Gastroesophageal sphincter (tissue), 4 donors: ENCODE measurements around the gene CDH6. TPM values are rescaled to one million over a fixed set of nuclear protein-coding genes. Genes with fewer than 3 reads are reported as not detected.

Experiments used
- ATAC-seq: fragments of 150-250 bp; one replicate; pipeline ENCODE4 v1.9.1; 2016; ENCODE audit warnings: mild to moderate bottlenecking, moderate library complexity
- H3K27ac ChIP-seq, 4 donors: fragments of 200-600 bp; sonication (generic) in 3 of 4; 1 replicate in 3 of 4; 2 replicates in 1 of 4; pipeline ENCODE4 v1.5.1; 2016 to 2019
- H3K27me3 ChIP-seq: fragments of 200-600 bp; sonication (generic); one replicate; pipeline ENCODE4 v1.5.1; 2019
- H3K36me3 ChIP-seq, 2 donors: fragments of 200-600 bp; sonication (generic); one replicate each; pipeline ENCODE4 v1.5.1; 2019; ENCODE audit warnings: control low read depth in 1 of 2
- H3K4me1 ChIP-seq, 3 donors: fragments of 200-600 bp; sonication (generic); 1 replicate in 2 of 3; 2 replicates in 1 of 3; pipeline ENCODE4 v1.5.1; 2016 to 2019; ENCODE audit warnings: control low read depth in 2 of 3
- H3K4me3 ChIP-seq, 2 donors: fragments of 200-600 bp; sonication (generic); one replicate each; pipeline ENCODE4 v1.5.1; 2019; ENCODE audit warnings: mild to moderate bottlenecking in 1 of 2, moderate library complexity in 1 of 2
- H3K9me3 ChIP-seq, 3 donors: fragments of 200-600 bp; sonication (generic); one replicate each; pipeline ENCODE4 v1.5.1; 2017 to 2019; ENCODE audit warnings: control low read depth in 2 of 3
- EP300 ChIP-seq: sonication (generic); formaldehyde crosslinking; IDR thresholded peaks from one replicate; pipeline ENCODE4 v1.6.1; 2017; ENCODE audit warnings: antibody characterized with exemption, mild to moderate bottlenecking
- POLR2A ChIP-seq, 2 donors: fragments of 450-650 bp; IDR thresholded peaks; one replicate each; pipeline ENCODE4 v1.6.1; 2017; ENCODE audit warnings: antibody characterized with exemption in 2 of 2, mild to moderate bottlenecking in 2 of 2, moderate library complexity in 1 of 2
- POLR2AphosphoS5 ChIP-seq: sonication (generic); formaldehyde crosslinking; IDR thresholded peaks from one replicate; pipeline ENCODE4 v1.6.1; 2017; ENCODE audit warnings: antibody characterized with exemption
- WGBS, 2 donors: methylation state at CpG; one replicate each; pipeline ENCODE4 v1.1.5; 2018; ENCODE audit warnings: low coverage in 1 of 2; 5-methylcytosine and 5-hydroxymethylcytosine counted together
- total RNA-seq, 4 donors: library from RNA; depleted of rRNA; stranded (reverse); fragments of >200 nt; gene quantifications; one replicate each; pipeline ENCODE4 v1.1.0, GENCODE V29; 2016
- TF ChIP-seq, protein P1 (sequence below), 4 experiments: fragments of 200-600 bp in 2 of 4; fragments of 450-650 bp in 2 of 4; sonication (generic) in 1 of 4; IDR thresholded peaks; one replicate each; pipeline ENCODE4 v1.5.1; 2017 to 2019; ENCODE audit warnings: antibody characterized with exemption in 4 of 4, mild to moderate bottlenecking in 2 of 4, moderate library complexity in 2 of 4

CDH6 gene
- total RNA-seq, 4 donors from 2014 or later = 5.5 to 10.9 (median 8.4) TPM

DNA sequence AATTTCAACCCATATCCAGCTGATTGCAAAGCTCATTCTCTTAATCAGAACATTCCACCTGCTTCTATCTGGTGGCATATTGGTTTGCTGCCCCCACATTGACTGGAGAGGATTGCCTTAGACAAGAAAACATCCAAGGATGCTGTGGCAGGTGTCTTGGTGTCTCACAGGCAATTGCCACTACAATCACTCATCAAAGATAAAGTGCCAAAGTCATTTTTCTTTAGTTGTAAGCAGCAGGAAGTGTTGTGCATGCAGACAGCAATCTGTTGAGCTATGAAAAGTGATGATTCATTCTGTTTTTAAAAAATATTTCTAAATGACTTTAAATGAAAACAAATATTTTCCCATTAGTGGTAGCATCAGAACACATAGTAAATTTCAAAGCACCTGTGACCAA lies 53.9 kb downstream of the CDH6 start:
- no peaks in the 10 kb centered on the region for H3K4me1 ChIP-seq
- no peaks in the 10 kb centered on the region for H3K27me3 ChIP-seq
- TF ChIP-seq POLR2AphosphoS5 = no peak
- TF ChIP-seq EP300 = no peak
- TF ChIP-seq, protein P1, sequence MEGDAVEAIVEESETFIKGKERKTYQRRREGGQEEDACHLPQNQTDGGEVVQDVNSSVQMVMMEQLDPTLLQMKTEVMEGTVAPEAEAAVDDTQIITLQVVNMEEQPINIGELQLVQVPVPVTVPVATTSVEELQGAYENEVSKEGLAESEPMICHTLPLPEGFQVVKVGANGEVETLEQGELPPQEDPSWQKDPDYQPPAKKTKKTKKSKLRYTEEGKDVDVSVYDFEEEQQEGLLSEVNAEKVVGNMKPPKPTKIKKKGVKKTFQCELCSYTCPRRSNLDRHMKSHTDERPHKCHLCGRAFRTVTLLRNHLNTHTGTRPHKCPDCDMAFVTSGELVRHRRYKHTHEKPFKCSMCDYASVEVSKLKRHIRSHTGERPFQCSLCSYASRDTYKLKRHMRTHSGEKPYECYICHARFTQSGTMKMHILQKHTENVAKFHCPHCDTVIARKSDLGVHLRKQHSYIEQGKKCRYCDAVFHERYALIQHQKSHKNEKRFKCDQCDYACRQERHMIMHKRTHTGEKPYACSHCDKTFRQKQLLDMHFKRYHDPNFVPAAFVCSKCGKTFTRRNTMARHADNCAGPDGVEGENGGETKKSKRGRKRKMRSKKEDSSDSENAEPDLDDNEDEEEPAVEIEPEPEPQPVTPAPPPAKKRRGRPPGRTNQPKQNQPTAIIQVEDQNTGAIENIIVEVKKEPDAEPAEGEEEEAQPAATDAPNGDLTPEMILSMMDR (IDR thresholded peaks at IDR 0.05) = no peak
- no peak for TF ChIP-seq POLR2A (IDR thresholded peaks at IDR 0.05)
- H3K27ac ChIP-seq = no peak overlapping the region
- no peaks in the 10 kb centered on the region for H3K9me3 ChIP-seq
- ATAC-seq = no peak
- no peak overlapping the region for H3K4me3 ChIP-seq
- H3K36me3 ChIP-seq = no peaks in the 10 kb centered on the region

DNA sequence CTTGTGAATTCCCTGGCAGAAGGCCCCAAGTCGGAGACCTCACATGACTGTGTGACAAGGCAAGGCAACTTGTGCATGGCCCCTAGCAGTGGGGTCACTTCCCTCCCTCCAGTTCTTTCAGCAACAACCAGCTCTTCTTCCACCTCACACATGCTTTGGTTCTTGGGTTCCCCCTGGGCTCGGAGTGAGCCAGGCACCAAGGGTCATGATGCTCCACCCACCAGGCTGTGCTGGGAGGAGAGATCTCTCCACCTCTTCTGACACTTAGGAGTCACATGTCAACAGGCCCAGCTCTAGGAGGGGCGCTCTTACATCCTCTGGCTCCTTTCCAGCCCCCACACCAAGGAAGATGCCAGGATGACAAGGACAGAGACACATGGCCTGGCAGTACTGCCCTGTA lies 56.7 kb downstream of the CDH6 start:
- TF ChIP-seq, protein P1 (IDR thresholded peaks at IDR 0.05) = no peak
- TF ChIP-seq POLR2A (IDR thresholded peaks at IDR 0.05) (no peak), POLR2AphosphoS5 (no peak), EP300 (no peak)
- Histone ChIP-seq H3K36me3 (no peaks in the 10 kb centered on the region), H3K27me3 (no peaks in the 10 kb centered on the region), H3K9me3 (no peaks in the 10 kb centered on the region), H3K27ac (no peak overlapping the region), H3K4me1 (no peaks in the 10 kb centered on the region), H3K4me3 (no peak overlapping the region)
- WGBS, 2 donors = 100% methylated on average over 1 of the region's 3 CpGs
- ATAC-seq = no peak

DNA sequence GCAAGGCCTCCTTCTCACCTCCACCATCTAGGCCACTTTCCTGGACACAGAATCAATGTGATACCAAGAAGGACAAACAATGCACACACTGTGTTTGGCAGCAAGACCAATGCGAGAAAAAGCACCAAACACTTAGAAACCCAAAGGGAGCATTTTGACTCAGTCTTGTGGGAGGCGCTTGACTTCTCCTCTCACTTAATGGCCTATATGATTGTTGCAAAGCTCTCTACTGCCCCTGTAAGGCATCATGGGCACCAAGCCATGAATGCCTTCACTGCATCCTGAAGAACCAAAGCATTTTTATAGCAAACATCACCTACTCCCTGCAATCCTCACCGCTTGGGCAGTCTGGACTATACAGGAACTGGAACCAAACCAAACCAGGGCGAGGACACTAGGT lies 57.5 kb downstream of the CDH6 start:
- TF ChIP-seq EP300 (no peak), POLR2A (IDR thresholded peaks at IDR 0.05) (no peak), POLR2AphosphoS5 (no peak)
- TF ChIP-seq, protein P1 (IDR thresholded peaks at IDR 0.05) = no peak
- WGBS, 2 donors = 87 to 100% methylated on average over 2 to 3 of the region's 4 CpGs
- Histone ChIP-seq H3K27me3 (no peaks in the 10 kb centered on the region), H3K27ac (no peak overlapping the region), H3K9me3 (no peaks in the 10 kb centered on the region), H3K36me3 (no peaks in the 10 kb centered on the region), H3K4me3 (no peak overlapping the region), H3K4me1 (no peaks in the 10 kb centered on the region)
- ATAC-seq = no peak

DNA sequence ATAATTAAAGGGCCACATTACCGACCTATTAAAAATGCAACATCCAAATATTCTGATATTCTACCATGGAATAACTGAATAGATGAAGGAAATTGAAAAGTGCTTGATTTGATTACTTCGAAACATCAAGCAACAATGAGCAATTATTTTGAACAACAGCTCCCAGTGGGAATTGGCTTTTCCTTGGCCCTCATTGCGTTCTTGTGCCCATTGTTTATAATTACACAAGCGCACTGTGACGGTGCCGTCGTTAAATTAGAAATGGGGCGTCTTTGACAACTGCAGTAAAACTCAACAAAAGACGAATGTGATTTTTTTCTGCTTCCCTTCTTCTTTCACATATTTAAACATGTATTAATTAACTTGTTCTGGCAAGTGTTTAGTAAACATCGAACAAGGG lies 61.6 kb downstream of the CDH6 start:
- Histone ChIP-seq H3K36me3 (no peaks in the 10 kb centered on the region), H3K9me3 (no peaks in the 10 kb centered on the region), H3K4me1 (no peaks in the 10 kb centered on the region), H3K4me3 (no peak overlapping the region), H3K27me3 (no peaks in the 10 kb centered on the region), H3K27ac (no peak overlapping the region)
- ATAC-seq = no peak
- WGBS, 2 donors = 57 to 74% methylated on average over 10 of the region's 10 CpGs
- TF ChIP-seq, protein P1 (IDR thresholded peaks at IDR 0.05) = no peak
- no peak for TF ChIP-seq POLR2A (IDR thresholded peaks at IDR 0.05)
- TF ChIP-seq POLR2AphosphoS5 = no peak
- TF ChIP-seq EP300 = no peak

DNA sequence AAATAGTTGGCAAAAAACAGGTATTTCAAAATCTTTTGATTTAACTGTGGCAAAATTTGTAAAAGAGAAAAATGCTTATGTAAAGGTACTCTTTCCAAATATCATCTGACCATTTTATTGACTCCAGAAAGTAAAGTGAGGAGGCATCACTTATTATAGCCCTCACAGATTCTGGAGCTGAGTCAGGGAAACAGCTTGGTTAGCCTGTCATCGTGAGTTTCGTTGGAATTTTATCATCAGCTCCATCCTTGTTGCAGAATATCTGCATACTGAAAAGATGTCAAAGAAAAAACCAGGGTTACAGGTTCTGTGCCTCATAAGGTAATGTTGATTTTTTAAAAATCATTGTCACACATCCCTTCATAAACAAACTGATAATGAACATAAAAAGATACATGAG lies 74.8 kb downstream of the CDH6 start:
- H3K36me3 ChIP-seq = no peaks in the 10 kb centered on the region
- TF ChIP-seq, protein P1 (IDR thresholded peaks at IDR 0.05) = no peak
- 61 to 68% methylated on average over 2 of the region's 2 CpGs for WGBS, 2 donors
- H3K4me1 ChIP-seq = no peaks in the 10 kb centered on the region
- no peak overlapping the region for H3K4me3 ChIP-seq
- no peaks in the 10 kb centered on the region for H3K27me3 ChIP-seq
- no peaks in the 10 kb centered on the region for H3K9me3 ChIP-seq
- H3K27ac ChIP-seq = no peak overlapping the region
- ATAC-seq = no peak
